NCI-H1092 (cell line): ENCODE measurements around the gene HSPA1A.

Experiments used
- DNase-seq: peaks from one replicate; lab custom pipeline; 2025; lab: John Stamatoyannopoulos, UW

The HSPA1A gene

DNA sequence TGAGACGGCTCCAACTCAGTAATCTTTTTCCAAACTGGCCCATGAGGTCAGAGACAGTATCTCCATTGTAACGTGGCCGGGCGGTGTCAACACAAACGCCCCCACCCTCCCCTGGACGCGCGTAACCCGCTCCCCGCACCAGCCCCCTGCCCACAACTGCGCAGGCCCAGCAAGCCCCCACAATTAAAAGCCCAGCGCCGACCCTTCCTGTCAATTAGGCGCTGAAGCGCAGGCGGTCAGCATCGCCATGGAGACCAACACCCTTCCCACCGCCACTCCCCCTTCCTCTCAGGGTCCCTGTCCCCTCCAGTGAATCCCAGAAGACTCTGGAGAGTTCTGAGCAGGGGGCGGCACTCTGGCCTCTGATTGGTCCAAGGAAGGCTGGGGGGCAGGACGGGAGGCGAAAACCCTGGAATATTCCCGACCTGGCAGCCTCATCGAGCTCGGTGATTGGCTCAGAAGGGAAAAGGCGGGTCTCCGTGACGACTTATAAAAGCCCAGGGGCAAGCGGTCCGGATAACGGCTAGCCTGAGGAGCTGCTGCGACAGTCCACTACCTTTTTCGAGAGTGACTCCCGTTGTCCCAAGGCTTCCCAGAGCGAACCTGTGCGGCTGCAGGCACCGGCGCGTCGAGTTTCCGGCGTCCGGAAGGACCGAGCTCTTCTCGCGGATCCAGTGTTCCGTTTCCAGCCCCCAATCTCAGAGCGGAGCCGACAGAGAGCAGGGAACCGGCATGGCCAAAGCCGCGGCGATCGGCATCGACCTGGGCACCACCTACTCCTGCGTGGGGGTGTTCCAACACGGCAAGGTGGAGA is at the start of gene HSPA1A, which contains the start of gene HSPA1L:
TSS of gene HSPA1A (plus strand) at position 519 of the 814 bp plus-strand sequence. CDS start at position 733, 214 bp downstream.
TSS of gene HSPA1L (minus strand) at position 259 of the 814 bp plus-strand sequence. CDS start 3,311 bp downstream, outside the sequence.
- peak; percentile 89 for DNase-seq

DNA sequence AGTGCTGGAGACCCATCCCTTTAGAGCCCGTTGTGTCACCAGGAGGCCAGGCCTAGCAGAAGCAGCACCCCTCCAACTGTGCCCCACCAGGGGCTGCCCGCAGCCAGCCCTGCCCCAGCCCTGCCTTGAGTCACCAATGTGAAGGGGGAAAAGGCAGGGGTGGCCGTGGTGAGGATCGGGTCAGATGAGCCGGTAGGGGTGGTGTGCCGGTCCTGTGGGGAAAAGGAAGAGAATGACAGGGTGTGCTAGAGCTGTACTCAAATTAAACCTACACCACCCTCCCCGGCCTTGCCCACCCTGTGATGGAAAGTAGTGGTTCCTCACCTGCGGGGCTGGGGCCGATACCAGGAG is 49.8 kb upstream of the HSPA1A start:
- DNase-seq, result no peak

DNA sequence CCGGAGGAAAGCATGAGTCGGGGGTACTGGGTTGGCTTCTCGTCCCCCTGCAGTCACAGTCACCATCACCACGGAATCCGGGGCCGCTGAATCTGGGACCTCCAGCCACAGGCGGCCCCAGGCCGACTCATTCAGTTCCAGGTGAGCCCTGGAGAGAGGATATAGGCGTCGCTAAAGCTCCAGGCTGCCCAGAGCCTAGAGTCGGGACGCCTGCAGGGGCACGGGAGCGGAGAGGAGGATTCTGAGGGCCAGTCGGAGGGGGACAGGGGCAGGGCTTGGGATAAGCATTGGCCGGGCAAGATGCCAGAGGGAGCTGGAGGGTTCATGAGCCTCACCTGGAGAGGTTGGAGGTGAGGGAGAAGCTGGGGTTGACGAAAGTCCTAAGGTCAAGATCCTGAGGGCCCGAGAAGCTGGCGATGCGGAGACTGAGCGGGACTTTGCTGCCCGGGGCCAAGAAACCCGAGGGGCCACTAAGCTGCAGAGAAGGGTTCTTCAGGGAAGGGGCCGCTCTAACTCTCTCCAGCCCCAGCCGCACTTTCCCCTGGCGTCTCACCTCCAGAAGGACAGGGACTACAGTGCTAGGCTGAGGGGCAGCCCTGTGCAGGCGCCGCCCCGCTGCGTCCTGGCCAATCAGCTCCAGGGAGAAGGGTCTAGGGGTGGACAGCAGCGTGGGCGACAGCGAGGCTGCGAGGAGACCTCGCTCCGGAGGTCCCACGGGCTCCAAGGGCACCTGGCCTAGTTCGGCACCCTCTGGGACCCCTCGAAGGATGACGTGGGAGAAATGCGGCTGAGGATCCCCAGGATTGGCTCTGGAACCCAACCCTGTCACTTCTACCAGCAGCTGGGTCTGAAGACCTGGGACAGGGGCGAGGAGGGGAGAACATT is 49.2 kb upstream of the HSPA1A start:
- DNase-seq, result no peak

DNA sequence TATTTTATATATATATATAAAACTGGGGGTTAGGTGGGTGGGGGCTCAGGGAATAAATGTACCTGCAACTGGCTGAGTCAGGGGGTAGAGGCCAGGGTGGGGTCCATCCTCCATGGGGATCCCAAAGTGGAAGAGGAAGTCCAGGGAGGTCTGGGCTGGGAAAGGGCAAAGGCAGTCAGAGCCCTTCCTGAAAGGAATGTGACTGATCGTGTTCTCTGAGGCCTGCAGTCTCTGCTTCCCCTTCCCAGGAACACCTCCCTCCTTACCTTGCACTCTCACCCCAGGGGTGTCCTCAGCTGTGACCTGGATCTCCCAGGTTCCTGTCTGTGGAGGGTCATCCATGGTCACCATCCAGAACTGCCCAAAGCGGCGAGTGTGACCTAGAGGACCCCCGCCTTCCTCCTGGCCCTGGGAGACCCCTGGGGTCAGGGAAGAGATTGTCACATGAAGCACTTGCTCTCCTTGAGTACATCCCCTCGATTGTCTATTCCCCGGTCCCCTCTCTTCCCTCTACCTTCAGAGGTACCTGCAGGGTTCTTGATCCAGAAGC is 48.2 kb upstream of the HSPA1A start:
- DNase-seq, result no peak

DNA sequence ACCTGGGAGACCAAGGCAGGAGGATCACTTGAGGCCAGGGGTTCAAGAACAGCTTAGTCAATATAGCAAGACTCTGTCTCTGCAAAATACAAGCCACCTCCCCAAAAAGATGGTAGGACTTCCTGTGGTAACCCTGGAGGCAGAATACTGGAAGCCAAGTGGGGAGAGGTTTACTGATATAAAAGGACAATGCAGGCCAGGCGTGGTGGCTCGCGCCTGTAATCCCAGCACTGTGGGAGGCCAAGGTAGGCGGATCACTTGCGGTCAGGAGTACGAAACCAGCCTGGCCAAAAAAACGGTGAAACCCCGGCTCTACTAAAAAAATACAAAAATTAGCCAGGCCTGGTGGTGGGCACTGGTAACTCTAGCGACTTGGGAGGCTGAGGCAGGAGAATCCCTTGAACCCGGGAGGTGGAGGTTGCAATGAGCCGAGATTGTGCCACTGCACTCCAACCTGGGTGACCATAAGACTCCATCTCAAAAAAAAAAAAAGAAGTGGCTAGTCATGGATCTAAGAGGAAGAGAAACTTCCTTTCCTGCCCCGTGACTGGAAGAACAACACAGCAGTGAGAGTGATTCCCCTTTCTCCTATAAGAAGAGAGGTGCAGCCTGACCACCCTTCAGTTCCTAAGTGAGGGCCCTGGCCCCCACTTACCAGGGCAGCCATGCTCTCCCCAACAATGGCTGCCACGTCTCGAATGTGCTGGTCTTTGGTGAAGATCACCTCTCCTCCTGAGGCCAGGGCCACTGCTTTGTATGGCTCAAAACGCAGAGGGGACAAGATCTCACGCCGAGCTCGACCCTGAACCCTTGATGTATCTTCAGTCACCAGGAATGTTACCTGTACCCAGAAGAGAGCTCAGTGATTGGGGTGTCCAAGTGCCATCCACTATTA is 46.7 kb upstream of the HSPA1A start:
- no peak for DNase-seq

DNA sequence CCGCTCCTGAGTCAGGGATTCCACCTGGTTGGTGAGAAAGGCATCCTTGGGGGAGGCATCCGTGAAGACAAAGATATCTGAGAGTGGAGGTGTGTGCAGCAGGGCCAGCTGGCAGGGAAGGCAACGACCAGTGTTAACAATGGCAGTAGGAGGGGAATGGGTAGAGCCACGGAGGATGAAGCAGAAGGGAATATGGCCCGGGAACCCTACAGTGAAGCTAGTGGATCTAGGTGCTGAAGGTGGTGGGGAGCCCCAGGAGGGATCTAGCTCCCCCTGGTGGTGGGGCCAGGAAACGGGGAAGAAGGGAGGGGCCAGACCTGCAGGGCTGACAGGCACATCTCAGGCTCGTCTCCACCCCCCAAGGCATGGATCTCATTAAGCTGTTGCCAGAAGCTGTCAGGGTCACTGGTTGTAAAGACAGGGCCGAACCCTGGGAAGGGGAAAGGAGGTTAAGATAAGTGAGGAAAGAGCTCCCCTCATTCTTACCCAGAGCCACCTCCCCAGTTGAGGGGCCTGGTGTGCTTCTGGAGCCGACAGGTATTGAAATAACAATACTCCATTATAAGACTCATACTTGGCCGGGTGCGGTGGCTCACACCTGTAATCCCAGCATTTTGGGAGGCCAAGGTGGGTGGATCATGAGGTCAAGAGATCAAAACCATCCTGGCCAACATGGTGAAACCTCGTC is 45.5 kb upstream of the HSPA1A start:
- no peak for DNase-seq

DNA sequence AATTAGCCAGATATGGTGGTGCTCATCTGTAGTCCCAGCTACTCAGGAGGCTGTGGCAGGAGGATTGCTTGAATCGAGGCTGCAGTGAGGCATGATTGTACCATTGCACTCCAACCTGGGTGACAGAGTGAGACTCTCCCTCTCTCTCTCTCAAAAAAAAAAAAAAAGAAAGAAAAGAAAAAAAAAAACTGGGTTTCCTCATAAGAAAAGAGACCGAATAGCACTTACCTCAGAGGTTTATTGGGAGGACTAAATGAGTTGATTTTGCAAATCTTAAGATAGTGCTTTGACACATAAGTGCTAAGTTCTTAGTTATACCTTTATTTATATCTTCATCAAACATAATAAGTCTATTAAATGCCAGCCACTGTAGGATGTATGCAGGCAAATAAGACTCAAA is 44.5 kb upstream of the HSPA1A start:
- no peak for DNase-seq

DNA sequence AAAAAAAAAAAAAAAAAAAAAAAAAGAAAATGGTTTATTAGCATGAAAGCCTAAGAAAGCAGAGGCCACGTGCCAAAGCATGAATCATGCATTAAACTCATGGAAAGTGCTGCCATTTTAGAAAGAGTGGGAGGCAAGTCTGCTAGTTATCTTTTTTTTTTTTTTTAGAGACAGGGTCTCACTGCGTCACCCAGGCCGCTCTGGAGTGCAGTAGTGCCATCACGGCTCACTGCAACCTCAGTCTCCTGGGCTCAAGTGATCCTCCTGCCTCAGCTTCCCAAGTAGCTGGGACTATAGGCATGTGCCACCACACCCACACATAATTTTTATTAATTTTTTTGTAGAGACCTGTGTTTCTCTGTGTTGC is 43.4 kb upstream of the HSPA1A start:
- no peak for DNase-seq

DNA sequence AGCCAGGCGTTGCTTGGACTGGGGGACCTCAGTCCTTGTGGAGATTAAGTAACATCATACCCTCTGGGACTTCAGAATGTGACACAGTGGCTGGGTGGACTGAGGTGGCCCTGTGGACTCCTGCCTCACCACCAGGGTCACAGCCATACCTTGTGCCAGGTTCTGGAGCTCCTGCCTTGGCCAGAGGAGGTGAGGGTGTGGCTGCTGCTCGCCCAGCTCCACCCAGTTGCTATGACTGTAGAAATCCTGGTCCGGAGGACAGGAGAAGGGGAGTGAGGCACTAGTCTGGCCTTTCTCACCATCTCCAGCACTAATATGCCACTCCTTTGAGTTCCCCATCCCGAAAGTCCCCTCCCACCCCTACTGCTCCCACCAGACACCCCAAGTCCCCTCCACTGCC is 40.2 kb upstream of the HSPA1A start:
- no peak for DNase-seq

DNA sequence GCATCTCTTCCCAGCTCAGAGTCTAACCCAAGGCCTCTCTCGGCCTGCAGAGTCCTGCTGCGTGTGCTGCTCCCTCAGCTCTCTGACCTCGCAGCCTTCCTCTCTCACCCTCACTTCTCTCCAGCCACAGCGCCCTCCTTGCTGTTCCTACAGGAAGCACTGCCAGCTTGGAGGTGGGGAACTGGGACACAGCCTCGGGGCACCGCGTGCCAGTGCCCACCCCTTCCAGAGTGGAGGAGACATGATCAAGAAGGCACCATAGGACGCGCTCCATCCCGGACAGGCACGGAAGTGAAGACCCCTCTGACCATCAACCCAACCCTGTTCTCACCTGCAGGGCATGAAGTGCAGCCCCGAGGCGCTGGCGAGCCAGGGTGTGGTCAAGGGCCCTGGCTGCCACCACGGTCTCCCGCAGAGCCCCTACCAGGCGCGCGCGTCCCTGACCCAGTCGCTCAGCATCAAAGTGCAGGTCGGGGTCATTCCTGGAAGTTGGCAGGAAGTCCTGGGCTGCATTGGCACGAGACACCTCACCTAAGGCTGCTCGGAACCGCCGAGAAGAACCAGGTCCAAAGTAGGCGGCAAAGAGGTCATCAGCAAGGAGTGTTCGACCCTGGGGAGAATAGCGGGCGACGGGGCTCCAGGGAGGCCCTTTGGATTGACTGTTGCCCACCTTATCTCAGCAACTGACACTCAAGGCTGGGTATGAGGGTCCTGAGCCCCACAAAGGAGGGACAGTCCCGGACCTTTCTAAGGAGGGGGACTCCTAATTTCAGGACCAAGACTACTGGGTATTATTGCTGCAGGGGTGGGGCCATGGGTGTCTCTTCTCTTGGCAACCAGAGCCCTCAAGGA is 39.5 kb upstream of the HSPA1A start:
- no peak for DNase-seq

DNA sequence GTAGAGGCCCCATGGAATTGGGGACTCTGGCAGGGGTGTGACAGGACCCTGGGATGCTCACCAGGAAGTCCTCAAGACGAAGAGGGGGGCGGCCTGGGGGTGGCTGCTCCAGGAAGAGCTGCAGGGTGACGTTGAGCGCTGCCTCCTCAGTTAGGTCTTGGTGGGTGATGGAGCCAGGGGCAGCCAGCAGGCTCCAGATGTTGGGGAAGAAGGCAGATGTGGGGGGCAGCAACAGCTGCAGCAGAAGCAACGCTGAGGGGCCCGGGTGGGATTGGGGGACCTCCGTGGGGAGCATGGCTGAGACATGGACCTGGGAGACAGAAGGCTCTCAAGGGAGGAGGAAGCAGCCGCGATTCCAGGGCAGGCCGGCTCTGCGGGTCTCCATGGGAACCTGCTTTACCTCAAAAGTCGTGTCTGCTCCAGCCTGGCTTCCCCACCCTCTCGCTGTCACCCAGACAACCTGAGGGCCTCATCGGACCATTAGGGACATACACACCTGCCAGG is 38.8 kb upstream of the HSPA1A start:
- DNase-seq, result no peak

DNA sequence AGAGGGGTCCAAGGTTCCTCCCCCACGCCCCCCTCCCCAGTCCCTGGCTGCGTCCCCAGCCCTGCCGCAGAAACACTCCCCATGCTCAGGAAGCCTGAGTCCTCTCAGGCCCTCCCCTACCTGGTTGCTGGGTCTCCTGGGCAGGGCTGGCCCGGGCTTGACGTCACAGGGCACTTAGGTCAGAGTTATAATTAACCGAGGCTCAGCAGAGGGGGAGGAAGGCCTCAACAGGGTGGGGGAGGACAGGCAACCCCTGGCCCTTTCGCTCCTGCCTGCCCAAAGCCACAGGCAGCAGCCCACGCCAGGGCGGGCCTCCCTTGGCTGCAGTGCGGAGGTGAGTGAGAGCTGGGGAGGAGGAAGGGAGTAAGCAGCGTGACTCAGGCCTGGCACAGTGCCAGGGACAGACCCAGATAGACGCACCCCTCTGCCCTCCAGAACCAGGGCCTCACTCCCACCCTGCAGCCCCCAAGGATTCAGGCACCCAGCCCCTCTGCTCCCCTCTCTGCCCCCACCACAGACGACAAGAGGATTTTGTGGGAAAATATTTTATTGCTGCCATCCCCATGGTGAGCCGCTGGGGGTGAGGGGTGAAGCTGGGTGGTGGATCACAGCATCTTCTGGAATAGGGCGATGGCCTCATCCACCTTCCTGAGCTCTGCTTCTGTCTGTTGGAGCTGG is 38.2 kb upstream of the HSPA1A start, which contains the start of gene VWA7:
TSS of gene VWA7 (minus strand) at position 340 of the 678 bp plus-strand sequence. CDS start 549 bp downstream, outside the sequence.
- DNase-seq, result peak; percentile 9

DNA sequence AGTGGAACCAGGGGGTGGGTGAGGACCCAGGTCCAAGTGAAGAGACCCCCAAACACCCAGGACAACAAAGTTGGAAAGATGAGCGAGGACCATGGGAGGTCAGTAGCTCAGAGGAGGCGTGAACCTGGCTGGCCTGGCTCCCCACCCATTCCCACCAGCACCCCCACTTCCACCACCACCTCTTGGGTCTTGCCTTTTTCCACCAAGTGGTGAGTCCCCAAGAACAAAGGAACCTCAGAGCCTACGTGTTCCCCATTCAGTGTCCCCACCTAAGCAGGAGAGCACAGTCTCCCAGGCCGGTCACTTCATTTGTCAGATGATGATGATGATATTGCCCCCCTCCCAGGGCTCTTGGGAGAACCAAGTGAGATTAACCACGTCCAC is 37.7 kb upstream of the HSPA1A start:
- DNase-seq, result no peak

DNA sequence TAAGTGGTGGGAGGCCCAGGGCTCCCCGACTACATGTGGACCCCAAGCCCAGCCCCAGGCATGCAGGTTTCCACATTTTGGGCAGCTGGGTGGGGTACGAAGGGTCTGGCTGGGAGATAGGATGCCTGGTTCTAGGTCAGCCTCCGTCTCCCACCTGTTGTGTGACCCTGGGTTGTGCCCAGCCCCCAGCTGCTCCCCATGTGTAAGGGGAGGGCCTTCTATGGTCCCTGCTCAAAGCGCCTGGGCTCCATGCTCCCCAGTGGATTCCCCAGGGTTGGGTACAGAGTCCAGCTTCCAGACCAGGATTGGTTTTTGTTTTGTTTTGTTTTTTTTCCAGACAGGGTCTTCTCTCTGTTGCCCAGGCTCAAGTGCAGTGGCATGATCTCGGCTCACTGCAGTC is 37.1 kb upstream of the HSPA1A start:
- DNase-seq, result no peak

DNA sequence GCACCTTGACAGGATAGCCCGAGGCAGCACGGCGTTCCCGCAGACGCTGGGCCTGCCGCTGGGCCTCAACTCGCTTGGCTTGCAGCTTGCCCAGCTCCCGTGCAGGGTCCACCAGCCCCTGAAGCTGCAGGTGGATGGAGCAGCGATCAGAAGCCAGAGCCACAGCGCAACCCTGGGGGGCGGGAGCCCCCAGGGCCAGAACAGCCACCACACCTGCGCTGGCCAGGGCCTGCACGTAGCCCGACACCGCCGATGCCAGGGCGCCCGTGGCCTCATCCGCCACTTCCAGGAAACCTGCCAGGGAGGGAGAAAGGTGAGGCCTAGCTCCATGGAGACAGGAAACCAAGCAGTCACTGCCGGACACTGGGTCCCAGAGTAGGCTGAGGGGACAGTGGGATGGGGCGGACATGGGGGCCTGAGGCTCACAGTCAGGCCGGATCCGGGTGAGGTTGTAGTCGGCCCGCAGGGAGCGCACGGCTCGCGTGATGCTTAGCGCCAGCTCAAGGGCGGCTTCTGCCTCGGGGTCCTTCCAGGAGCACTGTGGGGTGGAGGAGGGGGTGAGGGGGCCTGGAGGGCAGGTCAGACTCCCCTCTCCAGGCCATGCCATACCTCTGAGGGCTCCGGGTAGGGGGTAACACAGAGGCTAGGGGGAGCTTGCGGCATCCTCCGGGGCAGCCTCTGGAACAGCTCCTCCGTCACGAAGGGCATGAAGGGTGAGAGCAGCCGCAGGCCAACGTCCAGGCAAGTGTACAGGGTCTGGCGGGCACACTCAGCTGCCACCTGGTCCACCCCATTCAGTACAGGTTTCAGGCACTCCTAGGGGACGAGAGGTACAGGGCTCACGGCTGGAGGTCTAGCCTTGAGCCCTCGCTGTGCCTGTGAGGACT is 36.1 kb upstream of the HSPA1A start:
- DNase-seq, result no peak

DNA sequence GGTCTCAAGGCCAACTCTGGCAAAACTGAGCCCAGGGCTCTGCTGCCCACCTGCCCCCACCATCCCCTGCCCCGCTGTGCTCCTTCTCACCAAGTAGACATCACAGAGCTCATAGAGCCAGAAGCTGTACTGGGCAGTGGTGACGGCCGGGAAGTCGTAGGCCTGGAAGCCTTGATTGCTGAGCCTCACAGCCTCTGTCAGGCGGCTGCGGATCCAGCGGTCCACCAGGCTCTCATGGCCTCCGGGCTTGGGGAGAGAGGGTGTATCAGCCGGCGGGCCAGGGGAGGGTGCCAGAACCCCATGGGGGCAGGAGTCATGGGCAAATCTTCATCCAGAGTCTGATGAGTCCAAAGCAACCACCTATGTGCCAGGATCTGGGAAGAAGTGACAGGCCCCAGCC is 35.4 kb upstream of the HSPA1A start:
- DNase-seq, result no peak

DNA sequence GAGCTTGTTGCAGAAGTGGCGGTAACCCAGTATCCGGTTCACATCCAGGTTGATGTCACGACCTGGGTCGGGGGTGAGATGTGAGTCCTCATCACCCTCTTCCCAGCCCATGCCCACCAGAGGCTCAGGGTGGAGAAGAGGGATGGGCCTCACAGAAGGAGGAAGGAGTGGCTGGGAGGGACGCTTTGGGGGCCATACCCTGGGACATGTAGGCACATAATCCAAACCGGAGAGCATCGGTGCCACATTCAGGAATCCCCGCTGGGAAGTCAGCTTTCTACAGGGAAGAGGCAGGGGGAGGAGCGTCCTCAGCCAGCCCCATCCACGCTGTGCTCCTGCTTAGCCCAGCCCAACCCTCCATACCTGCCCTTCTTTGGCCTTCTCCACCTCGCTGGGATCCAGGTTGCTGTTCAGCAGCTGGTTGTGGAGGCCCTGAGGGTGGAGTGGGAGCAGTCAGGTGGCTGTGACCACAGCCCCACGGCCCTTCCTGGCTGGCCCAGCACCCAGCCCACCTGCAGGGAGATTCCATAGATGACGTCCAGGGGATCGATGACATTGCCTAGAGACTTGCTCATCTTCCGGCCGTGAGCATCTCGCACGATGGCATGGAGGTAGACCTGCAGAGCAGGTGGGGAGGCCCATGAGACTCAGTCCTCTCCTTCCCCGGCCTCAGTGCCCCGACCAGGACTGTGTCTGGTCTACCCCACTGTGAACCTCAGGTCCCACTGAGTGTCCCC is 34.7 kb upstream of the HSPA1A start:
- no peak for DNase-seq
